Measurements from ENCODE around the gene CALD1.

Gene CALD1

DNA sequence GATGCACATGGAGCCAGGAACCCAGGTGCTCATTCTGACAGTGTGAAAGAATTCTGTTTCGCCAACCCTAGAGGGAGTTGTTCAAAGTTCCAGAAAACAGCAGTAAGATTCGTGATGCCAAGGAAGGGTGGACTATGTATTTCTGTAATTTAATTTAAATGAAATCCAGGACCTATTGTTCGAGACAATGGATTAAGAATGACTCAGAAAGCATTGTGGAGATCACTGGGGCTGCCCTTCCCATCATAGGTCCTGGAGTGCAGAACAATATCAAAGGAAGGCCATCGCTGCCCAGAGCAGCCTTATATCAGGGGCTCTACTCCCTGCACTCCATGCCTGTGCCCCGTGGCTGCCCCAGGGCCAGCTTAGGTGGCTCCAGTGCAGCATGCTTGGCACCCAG, 32.1 kb upstream of the CALD1 start:
- TF ChIP-seq, protein P1, sequence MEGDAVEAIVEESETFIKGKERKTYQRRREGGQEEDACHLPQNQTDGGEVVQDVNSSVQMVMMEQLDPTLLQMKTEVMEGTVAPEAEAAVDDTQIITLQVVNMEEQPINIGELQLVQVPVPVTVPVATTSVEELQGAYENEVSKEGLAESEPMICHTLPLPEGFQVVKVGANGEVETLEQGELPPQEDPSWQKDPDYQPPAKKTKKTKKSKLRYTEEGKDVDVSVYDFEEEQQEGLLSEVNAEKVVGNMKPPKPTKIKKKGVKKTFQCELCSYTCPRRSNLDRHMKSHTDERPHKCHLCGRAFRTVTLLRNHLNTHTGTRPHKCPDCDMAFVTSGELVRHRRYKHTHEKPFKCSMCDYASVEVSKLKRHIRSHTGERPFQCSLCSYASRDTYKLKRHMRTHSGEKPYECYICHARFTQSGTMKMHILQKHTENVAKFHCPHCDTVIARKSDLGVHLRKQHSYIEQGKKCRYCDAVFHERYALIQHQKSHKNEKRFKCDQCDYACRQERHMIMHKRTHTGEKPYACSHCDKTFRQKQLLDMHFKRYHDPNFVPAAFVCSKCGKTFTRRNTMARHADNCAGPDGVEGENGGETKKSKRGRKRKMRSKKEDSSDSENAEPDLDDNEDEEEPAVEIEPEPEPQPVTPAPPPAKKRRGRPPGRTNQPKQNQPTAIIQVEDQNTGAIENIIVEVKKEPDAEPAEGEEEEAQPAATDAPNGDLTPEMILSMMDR (conservative IDR thresholded peaks at IDR 0.05; ENCODE audit: low read length), result no peak
- H3K4me3 ChIP-seq (ENCODE audit: low read length), result no peak overlapping the region
- no peak for DNase-seq (ENCODE audit: low read depth)

DNA sequence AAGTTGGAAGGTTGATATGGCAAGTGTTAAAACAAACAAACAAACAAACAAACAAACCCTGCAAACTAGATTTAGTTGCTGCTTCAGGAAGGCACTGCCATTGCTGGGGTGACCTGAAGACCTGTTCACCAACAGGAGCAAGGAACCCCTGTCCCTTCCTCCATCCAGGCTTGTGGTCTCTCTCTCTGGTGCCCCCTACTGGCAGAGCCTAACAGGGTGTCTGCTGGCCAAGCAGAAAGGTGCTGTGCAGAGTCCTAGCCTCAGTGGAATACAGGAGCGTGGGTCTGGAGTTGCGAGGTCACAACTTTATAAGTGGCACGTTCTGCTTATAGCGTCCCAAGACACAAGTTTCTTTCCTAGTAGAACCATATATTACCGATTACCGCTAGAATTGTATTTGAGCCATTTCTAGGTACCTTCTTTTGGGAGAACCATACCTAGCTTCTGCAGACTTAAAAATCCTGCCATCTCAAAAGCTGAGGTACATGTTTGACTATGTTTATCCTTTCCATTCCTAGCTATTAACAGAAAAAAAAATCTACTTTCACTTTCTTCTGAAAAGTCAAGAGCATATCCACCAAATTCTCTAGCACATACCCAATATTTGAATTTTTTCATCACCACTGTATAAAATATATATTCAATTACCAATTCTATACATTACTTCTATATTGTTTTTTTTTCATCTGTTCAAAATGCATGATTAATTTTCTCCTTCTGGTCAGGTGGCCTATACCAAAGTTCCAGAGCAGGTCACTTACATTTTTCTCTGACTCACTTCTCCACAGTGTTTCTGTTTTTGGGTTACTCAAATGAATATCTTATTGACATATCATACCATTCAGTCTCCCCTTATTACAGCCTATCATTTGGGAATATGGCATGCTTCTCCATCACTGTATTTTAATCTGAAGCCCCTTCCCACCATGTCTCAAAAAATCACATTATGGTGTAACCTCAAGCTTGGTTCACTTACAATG, 29.1 kb upstream of the CALD1 start:
- peak; percentile 38 for DNase-seq (ENCODE audit: low read depth)
- H3K4me3 ChIP-seq (ENCODE audit: low read length), result no peak overlapping the region
- TF ChIP-seq, protein P1 (conservative IDR thresholded peaks at IDR 0.05; ENCODE audit: low read length), result peak; percentile 68

DNA sequence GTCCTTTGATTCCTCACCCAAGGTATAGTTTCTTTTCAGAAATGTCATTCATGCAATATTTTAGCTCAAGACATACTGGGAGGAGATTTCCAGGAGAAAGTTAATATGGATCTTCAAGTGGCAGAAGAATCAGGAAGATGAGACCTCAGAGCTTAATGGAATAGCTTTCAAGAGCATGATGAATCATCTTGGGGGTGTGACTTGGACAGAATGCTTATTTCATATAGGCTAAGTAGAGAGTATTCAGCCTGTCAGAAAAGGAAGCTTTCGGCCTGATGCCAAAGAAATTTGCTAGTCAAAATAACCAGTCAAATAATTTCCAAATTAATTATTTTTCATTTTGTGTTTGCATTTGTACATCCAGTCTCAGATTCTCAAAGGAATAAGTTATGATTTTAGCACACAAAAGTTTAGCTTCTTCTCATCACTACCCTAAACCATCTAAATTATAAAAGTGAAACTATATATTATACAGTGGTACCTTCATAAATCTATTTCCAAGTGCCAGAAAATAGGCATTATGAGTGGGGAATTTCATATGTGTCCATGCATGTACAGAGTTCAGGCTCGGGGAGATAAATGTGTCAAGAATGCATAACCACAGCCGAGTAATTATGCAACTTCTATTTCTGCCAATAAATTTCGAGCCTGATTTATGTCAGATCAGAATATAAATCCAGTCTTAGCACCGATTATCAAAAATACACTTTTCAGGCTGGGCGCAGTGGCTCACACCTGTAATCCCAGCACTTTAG, 27.3 kb upstream of the CALD1 start:
- H3K4me3 ChIP-seq (ENCODE audit: low read length), result no peak overlapping the region
- DNase-seq (ENCODE audit: low read depth), result peak; percentile 39
- TF ChIP-seq, protein P1 (conservative IDR thresholded peaks at IDR 0.05; ENCODE audit: low read length), result no peak

DNA sequence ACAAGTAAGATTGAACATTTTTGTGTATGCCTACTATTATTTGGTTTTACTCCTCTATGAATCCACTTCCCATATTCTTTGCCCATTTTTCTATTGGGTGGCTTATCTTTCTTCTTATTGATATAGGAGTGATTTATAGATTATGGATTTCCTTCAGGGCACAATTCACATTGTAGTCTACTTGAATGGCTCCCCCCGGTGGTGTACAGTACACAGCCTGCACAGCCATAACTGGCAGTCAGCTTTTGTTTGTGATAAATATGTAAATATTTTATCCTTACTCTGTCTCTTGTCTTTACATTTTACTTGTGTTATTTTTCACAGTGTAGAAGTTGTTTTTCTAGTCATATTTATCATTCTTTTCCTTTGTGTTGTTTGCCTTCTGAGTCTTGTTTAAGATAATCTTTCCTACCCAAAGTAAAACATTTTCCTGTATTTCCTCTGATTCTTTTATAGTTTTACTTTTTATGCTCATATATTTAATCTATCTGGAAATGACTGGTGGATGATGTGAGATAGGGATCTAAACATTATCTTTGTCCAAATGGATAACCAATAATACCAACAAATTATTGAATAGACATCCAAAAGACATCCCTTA, 23.9 kb upstream of the CALD1 start:
- no peak overlapping the region for H3K4me3 ChIP-seq (ENCODE audit: low read length)
- TF ChIP-seq, protein P1 (conservative IDR thresholded peaks at IDR 0.05; ENCODE audit: low read length), result peak; percentile 82
- peak; percentile 57 for DNase-seq (ENCODE audit: low read depth)

DNA sequence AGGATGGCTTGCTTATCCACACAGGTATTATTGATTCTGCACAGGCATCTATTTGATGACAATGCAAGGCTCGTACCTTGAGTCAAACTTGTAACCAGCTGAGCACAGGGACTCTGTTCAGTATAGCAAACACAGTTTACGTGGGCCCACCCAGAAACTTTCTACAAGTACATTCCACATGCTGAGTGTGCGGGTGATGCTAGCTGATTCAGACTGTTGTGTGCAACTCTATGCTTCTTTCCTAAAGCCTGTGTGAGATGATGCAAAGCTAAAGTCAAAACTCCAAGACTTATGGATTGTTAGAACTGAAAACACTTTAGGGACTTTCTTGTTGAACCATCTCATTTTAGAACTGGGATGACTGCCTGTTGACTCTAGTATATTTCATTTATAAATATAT, 21.5 kb upstream of the CALD1 start:
- no peak overlapping the region for H3K4me3 ChIP-seq (ENCODE audit: low read length)
- TF ChIP-seq, protein P1 (conservative IDR thresholded peaks at IDR 0.05; ENCODE audit: low read length), result no peak
- DNase-seq (ENCODE audit: low read depth), result peak; percentile 57

DNA sequence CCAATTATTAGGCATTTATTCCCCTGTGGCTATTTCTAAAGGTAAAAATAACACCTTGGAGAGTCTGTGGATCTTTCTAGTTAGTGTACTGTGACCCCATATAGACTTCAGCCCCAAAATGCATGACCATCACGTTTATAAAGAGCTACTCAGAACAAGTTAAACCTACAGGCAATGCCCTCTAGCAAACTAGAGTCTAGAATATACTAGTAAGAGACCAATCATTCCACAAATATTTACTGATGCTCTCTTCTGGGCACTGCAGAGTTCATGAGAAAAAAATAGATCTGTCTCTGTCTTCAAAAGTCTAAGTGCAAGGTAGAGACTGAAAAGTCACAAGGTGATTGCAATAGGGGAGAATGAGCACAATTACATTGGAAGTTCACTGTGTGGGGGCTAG, 20.5 kb upstream of the CALD1 start:
- TF ChIP-seq, protein P1 (conservative IDR thresholded peaks at IDR 0.05; ENCODE audit: low read length), result no peak
- H3K4me3 ChIP-seq (ENCODE audit: low read length), result no peak overlapping the region
- DNase-seq (ENCODE audit: low read depth), result no peak
